ENCODE results near the gene KY.

Gene KY, protein sequence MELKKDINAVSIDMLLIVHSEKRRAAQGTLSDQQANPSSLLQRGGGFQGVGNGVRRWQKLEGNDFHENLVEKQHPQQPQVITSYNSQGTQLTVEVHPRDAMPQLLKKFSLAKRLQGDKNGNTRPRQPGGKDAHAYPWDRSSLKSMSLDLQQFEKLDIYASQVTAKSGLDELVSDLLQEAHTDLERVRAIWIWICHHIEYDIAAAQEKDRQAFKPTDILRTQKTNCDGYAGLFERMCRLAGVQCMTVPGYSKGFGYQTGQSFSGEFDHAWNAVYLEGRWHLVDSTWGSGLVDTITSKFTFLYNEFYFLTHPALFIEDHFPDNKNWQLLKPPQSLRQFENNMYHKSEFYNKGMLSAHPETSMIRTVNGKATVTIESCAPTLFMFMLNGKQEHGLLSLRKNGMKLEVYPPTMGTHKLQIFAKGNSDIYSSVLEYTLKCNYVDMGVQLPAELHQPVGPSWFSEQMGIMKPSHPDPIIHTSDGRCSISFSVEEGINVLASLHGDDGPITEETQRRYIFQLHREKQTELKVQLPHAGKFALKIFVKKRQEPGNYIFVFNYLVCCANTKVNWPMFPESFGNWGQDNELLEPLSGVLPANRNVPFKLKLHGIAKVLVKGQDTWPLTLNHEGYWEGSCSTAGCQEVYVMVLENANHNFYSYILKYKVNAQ

DNA sequence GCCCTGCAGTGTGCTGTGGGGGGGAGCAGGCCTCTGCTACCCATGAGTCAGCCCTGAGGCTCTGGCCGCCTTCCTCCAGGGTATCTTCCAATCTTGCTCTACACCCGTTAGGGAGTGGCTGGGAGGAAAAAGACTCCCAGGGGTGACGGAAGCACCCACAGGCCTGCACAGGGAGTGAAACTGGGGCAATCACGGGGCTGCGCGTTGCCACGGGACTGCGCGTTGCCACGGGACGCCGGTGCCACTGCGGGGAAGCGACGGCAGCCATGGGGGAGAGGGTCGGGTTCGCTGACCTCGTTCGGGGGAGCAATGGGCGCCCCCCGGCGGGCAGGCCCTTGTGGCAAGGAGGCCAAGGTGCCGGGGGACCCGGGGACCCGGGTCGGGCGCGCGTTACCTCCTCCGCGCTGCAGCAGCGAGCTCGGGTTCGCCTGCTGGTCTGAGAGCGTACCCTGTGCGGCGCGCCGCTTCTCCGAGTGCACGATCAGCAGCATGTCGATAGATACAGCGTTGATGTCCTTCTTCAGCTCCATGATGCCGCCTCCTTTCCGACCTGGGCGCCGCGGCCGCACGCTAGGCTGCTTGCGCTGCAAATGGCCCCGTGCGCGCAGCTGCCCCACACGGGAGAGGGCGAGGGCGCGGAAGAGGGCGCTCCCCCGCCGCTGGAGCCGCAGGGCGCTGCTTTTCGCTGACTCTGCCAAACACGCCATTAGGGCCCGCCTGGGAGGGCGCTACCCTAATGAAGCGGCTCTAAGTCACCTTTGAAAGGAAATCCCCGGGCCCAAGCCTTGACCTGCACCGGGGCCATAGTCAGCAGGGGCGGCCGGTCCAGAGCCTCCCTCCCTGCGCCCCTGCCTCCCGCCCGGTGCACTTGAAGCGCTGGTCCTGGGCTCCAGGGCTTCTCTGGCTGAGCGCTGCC is at the start of gene KY:
Gene KY (minus strand): TSS at position 592 of the 916 bp plus-strand sequence. CDS start 62 bp downstream, at position 530.
- H3K9me3 ChIP-seq (ENCODE audit: control insufficient read depth in 2 of 2, low read length in 2 of 2): no peaks in the 10 kb centered on the region
- peak within 1 kb of the TSS; percentile 79 for H3K27ac ChIP-seq (ENCODE audit: low read length)
- H3K4me1 ChIP-seq (ENCODE audit: control insufficient read depth, insufficient read depth, low read length): peaks cover 28% of the 10 kb centered on the region
- H3K36me3 ChIP-seq (ENCODE audit: control insufficient read depth in 2 of 2, insufficient read depth in 2 of 2, low read length in 2 of 2): peaks cover 2 to 6% of the 10 kb centered on the region in 2 donors
- peak within 1 kb of the TSS; percentile 23 to 68 for H3K9ac ChIP-seq (ENCODE audit: low read length in 2 of 2)
- no peaks in the 10 kb centered on the region for H3K27me3 ChIP-seq (ENCODE audit: control insufficient read depth in 1 of 2, insufficient read depth in 2 of 2, low read length in 2 of 2)
- peak within 1 kb of the TSS; percentile 80 to 84 for H3K4me3 ChIP-seq (ENCODE audit: low read length in 2 of 2)

DNA sequence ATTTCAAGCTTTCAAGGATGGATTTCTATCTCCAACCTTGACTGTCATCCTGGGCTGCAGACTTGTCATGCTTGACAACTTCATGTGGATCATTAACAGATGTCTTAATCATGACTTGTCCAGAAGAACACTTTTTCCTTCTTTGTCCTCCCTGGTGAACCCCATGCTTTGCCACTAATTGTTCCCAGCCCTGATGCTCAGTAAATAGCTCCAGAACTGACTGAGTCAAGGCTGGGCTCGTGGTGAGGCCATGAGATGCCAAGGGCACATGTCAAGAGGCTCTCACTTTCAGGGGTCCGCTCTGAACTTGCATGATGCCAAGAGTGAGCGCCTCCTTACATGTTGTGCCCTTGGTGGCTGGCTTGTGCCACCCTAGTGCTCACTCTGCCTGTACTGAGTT is 48.9 kb upstream of the KY start:
- Histone ChIP-seq H3K36me3 (ENCODE audit: control insufficient read depth in 2 of 2, insufficient read depth in 2 of 2, low read length in 2 of 2) (no peaks in the 10 kb centered on the region), H3K9ac (ENCODE audit: low read length in 2 of 2) (no peak overlapping the region), H3K4me1 (ENCODE audit: control insufficient read depth, insufficient read depth, low read length) (peaks cover 42% of the 10 kb centered on the region), H3K4me3 (ENCODE audit: low read length in 2 of 2) (no peak overlapping the region), H3K9me3 (ENCODE audit: control insufficient read depth in 2 of 2, low read length in 2 of 2) (no peaks in the 10 kb centered on the region), H3K27me3 (ENCODE audit: control insufficient read depth in 1 of 2, insufficient read depth in 2 of 2, low read length in 2 of 2) (no peaks in the 10 kb centered on the region), H3K27ac (ENCODE audit: low read length) (no peak overlapping the region)

DNA sequence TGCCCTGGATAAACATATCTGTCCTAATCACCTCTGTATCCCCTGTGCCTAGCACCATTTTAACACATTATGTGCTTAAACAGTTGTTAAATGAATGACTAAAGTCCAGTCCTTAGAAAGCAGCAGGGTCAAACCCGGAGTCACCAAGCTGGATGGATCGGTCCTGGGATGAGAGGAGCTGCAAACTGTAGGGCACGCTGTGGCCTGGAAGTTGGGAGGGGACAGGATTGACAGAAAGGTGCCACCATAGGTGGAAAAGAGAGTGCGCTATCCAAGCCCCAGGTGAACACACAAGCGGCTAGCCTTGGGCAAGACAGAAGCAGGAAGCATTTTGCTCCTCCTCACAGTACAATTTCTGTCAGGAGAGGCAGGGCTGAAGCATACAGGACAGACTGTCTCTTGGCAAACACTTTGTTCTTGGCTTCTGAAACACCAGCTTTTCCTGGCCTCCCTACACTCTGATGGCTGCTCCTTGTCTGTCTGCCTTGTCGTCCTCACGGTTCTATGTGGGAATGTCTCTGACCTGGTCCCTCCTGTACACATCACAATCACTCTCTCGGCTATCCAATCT is 48.4 kb upstream of the KY start:
- Histone ChIP-seq H3K27me3 (ENCODE audit: control insufficient read depth in 1 of 2, insufficient read depth in 2 of 2, low read length in 2 of 2) (no peaks in the 10 kb centered on the region), H3K9ac (ENCODE audit: low read length in 2 of 2) (no peak overlapping the region), H3K36me3 (ENCODE audit: control insufficient read depth in 2 of 2, insufficient read depth in 2 of 2, low read length in 2 of 2) (no peaks in the 10 kb centered on the region), H3K27ac (ENCODE audit: low read length) (peak overlapping the region; percentile 46), H3K9me3 (ENCODE audit: control insufficient read depth in 2 of 2, low read length in 2 of 2) (no peaks in the 10 kb centered on the region), H3K4me3 (ENCODE audit: low read length in 2 of 2) (no peak overlapping the region), H3K4me1 (ENCODE audit: control insufficient read depth, insufficient read depth, low read length) (peaks cover 47% of the 10 kb centered on the region)

DNA sequence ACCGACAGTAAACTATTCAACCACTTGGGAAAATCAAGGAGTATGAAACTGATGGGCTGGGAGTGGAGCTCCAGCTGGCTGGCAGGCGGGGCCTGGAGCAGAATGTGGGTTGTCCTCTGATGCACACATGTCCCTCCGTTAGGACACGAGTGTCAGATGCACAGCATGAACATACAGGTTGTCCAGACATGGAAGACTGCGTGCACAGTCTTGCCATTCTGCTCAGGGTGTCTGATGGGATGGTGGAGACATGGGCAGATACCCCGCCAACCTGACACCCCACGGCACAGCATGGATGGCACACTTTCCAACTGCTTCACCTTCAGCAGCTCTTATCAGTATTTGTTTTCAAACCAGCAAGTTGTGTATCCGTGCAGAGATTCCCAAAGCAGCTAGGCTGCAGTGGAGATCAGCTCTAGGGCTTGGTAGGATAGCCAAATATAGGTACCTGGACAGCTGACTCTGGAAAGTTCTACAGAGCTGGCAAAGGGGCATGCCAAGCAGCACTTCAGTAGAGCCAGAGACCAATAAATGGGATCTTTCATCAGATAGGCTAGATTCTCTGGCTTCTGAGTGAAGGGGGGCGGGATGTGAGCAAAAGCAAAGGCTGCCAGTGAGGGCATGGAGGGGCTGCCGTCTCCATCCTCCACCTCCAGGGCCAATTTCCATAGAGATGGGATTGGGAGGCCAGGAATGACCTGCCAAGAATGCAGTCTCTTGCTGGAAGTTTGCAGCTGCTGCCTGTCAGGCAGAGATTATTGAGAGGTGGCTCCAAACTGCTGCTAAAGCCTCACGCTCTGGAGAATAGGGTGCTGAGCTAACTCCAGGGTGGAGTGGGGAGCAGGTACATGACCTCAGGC is 47.2 kb upstream of the KY start:
- H3K9ac ChIP-seq (ENCODE audit: low read length in 2 of 2): no peak overlapping the region
- H3K4me3 ChIP-seq (ENCODE audit: low read length in 2 of 2): no peak overlapping the region
- peak overlapping the region; percentile 46 for H3K27ac ChIP-seq (ENCODE audit: low read length)
- peaks cover 55% of the 10 kb centered on the region for H3K4me1 ChIP-seq (ENCODE audit: control insufficient read depth, insufficient read depth, low read length)
- H3K36me3 ChIP-seq (ENCODE audit: control insufficient read depth in 2 of 2, insufficient read depth in 2 of 2, low read length in 2 of 2): no peaks in the 10 kb centered on the region
- no peaks in the 10 kb centered on the region for H3K9me3 ChIP-seq (ENCODE audit: control insufficient read depth in 2 of 2, low read length in 2 of 2)
- no peaks in the 10 kb centered on the region for H3K27me3 ChIP-seq (ENCODE audit: control insufficient read depth in 1 of 2, insufficient read depth in 2 of 2, low read length in 2 of 2)

DNA sequence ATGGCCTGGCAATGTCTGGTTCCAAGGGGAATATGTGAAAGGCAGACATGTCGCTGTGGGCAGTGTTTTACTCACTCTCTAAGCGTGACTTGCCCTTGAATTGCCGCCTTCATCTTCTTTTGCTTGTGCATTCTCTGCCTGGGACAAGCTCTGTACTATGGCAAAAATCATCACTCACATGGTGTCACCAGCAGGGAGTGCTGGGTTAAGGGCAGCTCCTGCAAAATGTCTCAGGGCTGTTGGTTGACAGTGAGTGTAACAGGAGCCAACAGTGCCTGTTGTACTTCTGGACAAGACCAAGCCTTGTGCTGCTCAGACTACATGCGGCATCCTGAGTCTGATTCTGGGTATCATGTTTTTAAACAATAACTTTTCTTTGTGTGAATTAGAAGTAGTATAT is 45.3 kb upstream of the KY start:
- Histone ChIP-seq H3K9ac (ENCODE audit: low read length in 2 of 2) (no peak overlapping the region), H3K27ac (ENCODE audit: low read length) (peak overlapping the region; percentile 70), H3K27me3 (ENCODE audit: control insufficient read depth in 1 of 2, insufficient read depth in 2 of 2, low read length in 2 of 2) (no peaks in the 10 kb centered on the region), H3K4me1 (ENCODE audit: control insufficient read depth, insufficient read depth, low read length) (peaks cover 55% of the 10 kb centered on the region), H3K4me3 (ENCODE audit: low read length in 2 of 2) (peak overlapping the region in 1 of 2 donors; percentile 22), H3K9me3 (ENCODE audit: control insufficient read depth in 2 of 2, low read length in 2 of 2) (no peaks in the 10 kb centered on the region), H3K36me3 (ENCODE audit: control insufficient read depth in 2 of 2, insufficient read depth in 2 of 2, low read length in 2 of 2) (no peaks in the 10 kb centered on the region)

DNA sequence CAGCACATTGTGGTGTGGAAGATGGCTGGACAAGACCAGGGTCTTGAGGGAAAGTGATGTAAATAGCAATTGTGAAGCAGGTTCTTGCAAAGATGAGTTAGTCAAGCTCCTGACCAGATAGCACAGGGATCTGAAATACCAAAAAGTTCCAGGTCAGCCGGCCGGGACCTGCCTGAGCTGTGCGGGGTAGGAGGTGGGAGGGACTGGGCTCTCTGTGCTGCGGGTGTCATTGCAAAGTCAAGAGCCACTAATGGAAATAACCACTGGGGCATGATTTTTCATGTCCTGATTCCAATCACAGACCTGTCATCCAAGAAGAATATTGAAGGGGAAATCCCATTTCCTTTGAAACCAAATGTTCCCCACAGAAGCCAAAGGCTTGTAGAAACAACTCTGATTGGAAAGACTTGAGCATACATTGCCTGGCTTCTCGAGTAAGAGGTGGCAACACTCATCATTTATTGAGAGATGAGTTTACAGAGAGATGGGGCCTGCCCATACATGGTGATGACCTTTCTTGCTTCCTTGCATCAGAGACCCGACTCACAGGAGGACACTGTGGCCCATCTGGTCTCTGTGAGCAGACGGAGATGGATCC is 44.2 kb upstream of the KY start:
- Histone ChIP-seq H3K27me3 (ENCODE audit: control insufficient read depth in 1 of 2, insufficient read depth in 2 of 2, low read length in 2 of 2) (no peaks in the 10 kb centered on the region), H3K4me1 (ENCODE audit: control insufficient read depth, insufficient read depth, low read length) (peaks cover 54% of the 10 kb centered on the region), H3K9me3 (ENCODE audit: control insufficient read depth in 2 of 2, low read length in 2 of 2) (no peaks in the 10 kb centered on the region), H3K4me3 (ENCODE audit: low read length in 2 of 2) (peak overlapping the region in 1 of 2 donors; percentile 29), H3K9ac (ENCODE audit: low read length in 2 of 2) (no peak overlapping the region), H3K27ac (ENCODE audit: low read length) (peak overlapping the region; percentile 70), H3K36me3 (ENCODE audit: control insufficient read depth in 2 of 2, insufficient read depth in 2 of 2, low read length in 2 of 2) (no peaks in the 10 kb centered on the region)

DNA sequence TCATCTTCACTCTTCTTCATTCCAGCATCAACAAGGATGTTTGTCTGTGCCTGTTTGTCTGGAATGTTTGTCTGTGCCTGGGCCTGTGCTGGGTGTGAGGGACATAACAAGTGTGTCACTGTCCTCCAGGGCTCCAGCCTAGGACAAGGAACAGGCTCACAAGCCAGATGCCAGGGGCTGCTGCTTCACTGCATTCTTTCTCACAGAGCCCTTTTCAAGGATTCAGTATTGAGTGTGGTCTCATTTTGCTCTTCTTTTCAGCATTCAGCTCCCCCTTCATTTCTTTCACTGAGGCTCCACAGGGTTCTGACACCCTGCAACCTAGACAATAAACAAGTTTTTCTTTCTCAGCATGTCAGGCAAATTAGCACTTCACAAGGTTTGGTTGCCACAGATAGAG is 43.6 kb upstream of the KY start:
- no peak overlapping the region for H3K27ac ChIP-seq (ENCODE audit: low read length)

DNA sequence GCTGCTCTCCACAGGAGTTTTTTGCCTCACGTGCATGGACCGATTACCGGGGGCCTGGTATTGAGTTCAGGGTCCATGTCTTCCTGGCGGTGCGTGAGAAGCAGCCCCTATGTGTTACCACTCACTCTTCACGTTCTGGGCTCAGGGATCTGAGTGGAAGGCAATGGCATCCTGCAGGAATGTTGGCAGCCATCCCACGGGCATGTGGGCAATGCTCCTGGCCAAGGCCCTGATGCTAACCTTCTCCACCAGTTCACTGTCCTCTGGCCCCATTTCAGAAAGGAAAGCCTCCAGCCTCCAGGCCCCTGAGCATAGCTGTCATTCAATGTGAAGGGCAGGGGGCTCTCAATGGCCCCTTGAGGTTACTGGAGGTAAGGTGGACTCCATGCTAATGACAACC is 43.0 kb upstream of the KY start:
- no peaks in the 10 kb centered on the region for H3K9me3 ChIP-seq (ENCODE audit: control insufficient read depth in 2 of 2, low read length in 2 of 2)
- no peak overlapping the region for H3K9ac ChIP-seq (ENCODE audit: low read length in 2 of 2)
- H3K4me1 ChIP-seq (ENCODE audit: control insufficient read depth, insufficient read depth, low read length): peaks cover 46% of the 10 kb centered on the region
- H3K36me3 ChIP-seq (ENCODE audit: control insufficient read depth in 2 of 2, insufficient read depth in 2 of 2, low read length in 2 of 2): no peaks in the 10 kb centered on the region
- H3K27ac ChIP-seq (ENCODE audit: low read length): no peak overlapping the region
- H3K27me3 ChIP-seq (ENCODE audit: control insufficient read depth in 1 of 2, insufficient read depth in 2 of 2, low read length in 2 of 2): no peaks in the 10 kb centered on the region
- peak overlapping the region in 1 of 2 donors; percentile 8 for H3K4me3 ChIP-seq (ENCODE audit: low read length in 2 of 2)

More for the DNA sequence above, 43.6 kb upstream of the KY start:
- H3K9ac ChIP-seq (ENCODE audit: low read length in 2 of 2): no peak overlapping the region
- no peak overlapping the region for H3K4me3 ChIP-seq (ENCODE audit: low read length in 2 of 2)
- peaks cover 53% of the 10 kb centered on the region for H3K4me1 ChIP-seq (ENCODE audit: control insufficient read depth, insufficient read depth, low read length)
- H3K9me3 ChIP-seq (ENCODE audit: control insufficient read depth in 2 of 2, low read length in 2 of 2): no peaks in the 10 kb centered on the region
- H3K36me3 ChIP-seq (ENCODE audit: control insufficient read depth in 2 of 2, insufficient read depth in 2 of 2, low read length in 2 of 2): no peaks in the 10 kb centered on the region
- no peaks in the 10 kb centered on the region for H3K27me3 ChIP-seq (ENCODE audit: control insufficient read depth in 1 of 2, insufficient read depth in 2 of 2, low read length in 2 of 2)

DNA sequence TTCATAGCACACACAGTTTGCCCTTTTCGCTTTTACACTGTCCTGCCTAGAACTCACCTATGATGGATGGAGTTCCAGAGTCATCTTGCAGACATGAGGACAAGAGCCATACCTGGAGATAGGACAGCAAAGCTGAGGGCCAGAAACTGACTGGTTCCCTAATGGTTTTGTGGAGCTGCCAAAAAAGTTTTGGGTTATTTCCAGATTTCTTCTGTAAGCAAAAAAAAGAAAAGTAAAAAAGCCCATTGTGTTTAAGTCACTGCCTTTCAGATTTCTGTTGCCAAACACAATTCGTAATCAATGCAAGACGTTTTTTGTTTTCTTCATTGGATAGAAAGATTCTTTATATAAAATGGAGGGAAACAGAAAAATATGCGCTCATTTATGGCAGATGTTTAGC is 42.4 kb upstream of the KY start:
- no peak overlapping the region for H3K4me3 ChIP-seq (ENCODE audit: low read length in 2 of 2)
- H3K27me3 ChIP-seq (ENCODE audit: control insufficient read depth in 1 of 2, insufficient read depth in 2 of 2, low read length in 2 of 2): no peaks in the 10 kb centered on the region
- no peaks in the 10 kb centered on the region for H3K36me3 ChIP-seq (ENCODE audit: control insufficient read depth in 2 of 2, insufficient read depth in 2 of 2, low read length in 2 of 2)
- H3K27ac ChIP-seq (ENCODE audit: low read length): no peak overlapping the region
- H3K9me3 ChIP-seq (ENCODE audit: control insufficient read depth in 2 of 2, low read length in 2 of 2): no peaks in the 10 kb centered on the region
- H3K4me1 ChIP-seq (ENCODE audit: control insufficient read depth, insufficient read depth, low read length): peaks cover 40% of the 10 kb centered on the region
- H3K9ac ChIP-seq (ENCODE audit: low read length in 2 of 2): no peak overlapping the region

Measured in stomach smooth muscle (tissue), 2 donors.